CD4-positive, alpha-beta T cell (primary cell): ENCODE results near the gene CDC25B. TPM values are rescaled to one million over a fixed set of nuclear protein-coding genes. Genes with fewer than 3 reads are reported as not detected.

Source experiments
- ATAC-seq: fragments of 200-7000 bp; cut with Tn5 transposase; one replicate; pipeline ENCODE4 v1.10.0; 2022; ENCODE audit warnings: mild to moderate bottlenecking; ENCODE audit not compliant: poor library complexity
- CTCF ChIA-PET: fragments of 350-600 bp; sonication (Branson Sonifier 250); formaldehyde crosslinking; loops from one replicate; lab custom pipeline; 2021; ENCODE audit warnings: antibody characterized with exemption, inconsistent platforms; lab: Charles Lee
- POLR2A ChIA-PET: fragments of 350-600 bp; sonication (Branson Sonifier 250); formaldehyde crosslinking; loops from one replicate; lab custom pipeline; 2021; ENCODE audit warnings: antibody characterized with exemption, inconsistent platforms; lab: Charles Lee
- DNase-seq, 14 experiments: peaks; one replicate each; pipeline ENCODE4 v3.0.0-alpha.2; 2013 to 2020; ENCODE audit warnings: mixed read lengths in 2 of 14
- H3K27ac ChIP-seq, 2 donors: one replicate each; pipeline versions ENCODE4 v1.5.1 to v1.7.0; 2013; ENCODE audit warnings: low read length in 2 of 2, low read depth in 1 of 2, mild to moderate bottlenecking in 1 of 2
- H3K27me3 ChIP-seq, 2 experiments: 1 replicate in 1 of 2; 2 replicates in 1 of 2; pipeline versions ENCODE4 v1.6.1 to v1.7.0; 2013; ENCODE audit warnings: low read length in 2 of 2, control low read depth in 1 of 2, mild to moderate bottlenecking in 1 of 2, moderate library complexity in 1 of 2; ENCODE audit not compliant: insufficient read depth in 2 of 2, control insufficient read depth in 1 of 2
- H3K36me3 ChIP-seq: one replicate; pipeline ENCODE4 v1.6.1; 2013; ENCODE audit warnings: low read length, control low read depth; ENCODE audit not compliant: insufficient read depth
- H3K4me1 ChIP-seq: one replicate; pipeline ENCODE4 v1.6.1; 2013; ENCODE audit warnings: low read length, control low read depth; ENCODE audit not compliant: insufficient read depth
- H3K4me3 ChIP-seq: one replicate; pipeline ENCODE4 v1.5.1; 2013; ENCODE audit warnings: mild to moderate bottlenecking, low read length, moderate library complexity
- H3K9me3 ChIP-seq, 2 experiments: 1 replicate in 1 of 2; 2 replicates in 1 of 2; pipeline versions ENCODE4 v1.6.1 to v1.7.0; 2013; ENCODE audit warnings: low read length in 2 of 2, mild to moderate bottlenecking in 2 of 2, control low read depth in 1 of 2, moderate library complexity in 1 of 2; ENCODE audit not compliant: control insufficient read depth in 1 of 2, insufficient read depth in 1 of 2
- H3K27ac Mint-ChIP-seq: one replicate; pipeline ENCODE4 v1.8.0; 2020; ENCODE audit warnings: mixed read lengths
- H3K27me3 Mint-ChIP-seq: one replicate; pipeline ENCODE4 v1.8.0; 2021; ENCODE audit warnings: mixed read lengths
- H3K36me3 Mint-ChIP-seq: one replicate; pipeline ENCODE4 v1.8.0; 2021; ENCODE audit warnings: low read depth, mixed read lengths
- H3K4me1 Mint-ChIP-seq: one replicate; pipeline ENCODE4 v1.8.0; 2021; ENCODE audit warnings: low read depth, mixed read lengths
- H3K4me3 Mint-ChIP-seq: one replicate; pipeline ENCODE4 v1.8.0; 2020; ENCODE audit warnings: mild to moderate bottlenecking, mixed read lengths
- H3K9me3 Mint-ChIP-seq: one replicate; pipeline ENCODE4 v1.8.0; 2020; ENCODE audit warnings: mixed read lengths
- CTCF ChIP-seq: fragments of 200-600 bp; IDR thresholded peaks from one replicate; pipeline ENCODE4 v1.8.0; 2022; ENCODE audit warnings: antibody characterized with exemption, mild to moderate bottlenecking
- intact Hi-C, 2 experiments: fragments of 100-400 bp; cut with DNase I in 1 of 2; cut with micrococcal nuclease in 1 of 2; formaldehyde crosslinking; loops; one replicate each; pipeline versions ENCODE4 v1.15.1 to v1.9.0; 2023 to 2025; cut with DNase I, micrococcal nuclease
- total RNA-seq, 174 experiments: library from RNA in 2 of 174; stranded (reverse) in 2 of 174; gene quantifications; one replicate each; pipeline ENCODE4 v1.2.3 and lab custom pipeline; 2021 to 2026

CDC25B gene
- total RNA-seq, 2 experiments from 2014 or later, result 144 TPM

DNA sequence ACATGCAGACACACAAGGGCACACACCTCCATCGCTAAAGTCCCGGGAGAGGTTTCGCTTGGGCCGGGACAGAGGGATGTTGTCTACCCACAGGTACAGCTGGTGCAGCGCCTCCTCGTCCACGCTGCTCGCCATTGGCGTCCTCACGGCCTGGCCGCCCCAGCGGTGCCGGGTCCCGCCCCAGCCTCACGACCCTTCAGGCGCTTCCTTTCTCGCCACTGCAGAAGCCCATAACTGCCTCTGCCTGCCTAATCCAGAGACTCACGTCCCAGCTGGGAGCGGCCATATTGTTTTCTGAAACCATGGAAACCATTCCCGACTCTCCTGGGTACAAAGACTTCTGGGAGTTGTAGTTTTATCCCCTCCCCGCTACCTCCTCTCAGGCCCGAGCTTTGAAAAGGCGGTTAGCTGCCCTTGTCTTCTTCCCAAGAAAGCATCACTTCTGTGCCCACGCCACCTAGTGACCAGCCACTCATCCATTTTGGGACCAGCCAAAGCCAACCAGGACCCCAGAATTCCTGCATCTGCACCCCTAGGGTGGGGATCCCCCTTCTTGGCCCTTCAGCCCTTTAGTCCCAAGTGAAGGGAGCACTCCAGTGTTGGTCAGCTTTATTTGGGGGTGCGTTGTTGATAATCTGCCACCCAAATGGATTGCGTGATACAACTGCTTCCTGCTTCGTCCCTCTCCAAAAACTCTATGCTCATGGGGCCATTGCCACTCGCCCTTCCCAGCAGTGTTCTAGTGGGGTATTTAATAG, 14.8 kb upstream of the CDC25B start, which contains the start of gene SPEF1:
SPEF1 (minus strand) TSS at position 296 of the 758 bp plus-strand sequence; CDS start at position 135, 161 bp downstream.
- Mint-ChIP-seq H3K4me3 (peak within 1 kb of the TSS; percentile 40), H3K27ac (peak within 1 kb of the TSS; percentile 43)
- POLR2A ChIA-PET, result interaction anchor here (0.8 to 2.4 kb wide), 6 partner anchors 13 to 39 kb away, joined by 3 to 18 read pairs (median 6); partner anchors contain the start of genes ADISSP and AP5S1

DNA sequence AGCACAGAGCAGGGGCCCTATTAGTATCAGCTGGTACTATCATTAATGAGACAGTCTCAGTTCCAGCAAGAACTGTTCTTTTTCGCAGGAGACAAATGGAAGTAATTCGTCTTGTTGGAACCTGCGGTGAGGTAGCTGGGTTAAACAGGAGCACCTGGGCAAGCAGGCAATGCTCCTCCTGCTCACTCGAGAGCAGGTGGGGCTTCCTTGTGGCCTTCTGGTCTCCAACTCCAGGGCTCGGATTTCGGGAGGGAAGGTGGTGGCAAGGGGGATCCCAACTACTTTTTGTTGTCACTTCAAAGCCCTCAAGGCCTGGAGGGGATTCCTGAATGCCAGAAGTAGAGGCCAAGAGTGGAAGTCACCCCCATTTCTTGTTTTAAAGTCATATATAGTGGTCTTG, 13.5 kb upstream of the CDC25B start:
- intact Hi-C loops, result loop anchor here in 1 of 2 experiments (2.0 kb wide), 1 partner anchor 14 kb away; no protein-coding TSS in a partner anchor
- Histone ChIP-seq H3K9me3 (peaks cover 0 to 3% of the 10 kb centered on the region in 2 experiments), H3K36me3 (no peaks in the 10 kb centered on the region), H3K4me1 (peaks cover 47% of the 10 kb centered on the region), H3K27ac (peak overlapping the region in 1 of 2 donors; percentile 9), H3K27me3 (peaks cover 9 to 12% of the 10 kb centered on the region in 2 experiments), H3K4me3 (no peak overlapping the region)
- CTCF ChIA-PET, result interaction anchor here (1.6 kb wide), 1 partner anchor 13 kb away, joined by 3 read pairs; the partner anchor contains the start of gene CDC25B
- POLR2A ChIA-PET, result interaction anchor here (2.1 to 2.4 kb wide), 2 partner anchors 16 to 38 kb away, joined by 8 to 16 read pairs; partner anchors contain the start of gene AP5S1
- DNase-seq (no peak), ATAC-seq (no peak)
- H3K36me3 Mint-ChIP-seq, result no peaks in the 10 kb centered on the region
- TF ChIP-seq CTCF, result no peak
- peaks cover 8% of the 10 kb centered on the region for H3K27me3 Mint-ChIP-seq
- H3K9me3 Mint-ChIP-seq, result no peaks in the 10 kb centered on the region
- peak overlapping the region; percentile 43 for H3K27ac Mint-ChIP-seq
- H3K4me1 Mint-ChIP-seq, result peaks cover 46% of the 10 kb centered on the region
- peak overlapping the region; percentile 9 for H3K4me3 Mint-ChIP-seq

More for the DNA sequence above, 14.8 kb upstream of the CDC25B start, which contains the start of gene SPEF1:
- Histone ChIP-seq H3K36me3 (no peaks in the 10 kb centered on the region), H3K9me3 (peaks cover 0 to 3% of the 10 kb centered on the region in 2 experiments), H3K4me1 (peaks cover 53% of the 10 kb centered on the region), H3K27me3 (peaks cover 9 to 12% of the 10 kb centered on the region in 2 experiments), H3K27ac (no peak within 1 kb of the TSS), H3K4me3 (peak within 1 kb of the TSS; percentile 47)
- no peaks in the 10 kb centered on the region for H3K36me3 Mint-ChIP-seq
- no peak for TF ChIP-seq CTCF
- CTCF ChIA-PET, result interaction anchor here (1.0 to 1.8 kb wide), 4 partner anchors 13 to 38 kb away, joined by 3 to 15 read pairs (median 4); partner anchors contain the start of genes ADISSP and AP5S1
- intact Hi-C loops, result no loop called here
- no peaks in the 10 kb centered on the region for H3K9me3 Mint-ChIP-seq
- DNase-seq, result peak in 5 of 14 experiments; percentile 29 to 84 (median 80)
- peaks cover 48% of the 10 kb centered on the region for H3K4me1 Mint-ChIP-seq
- H3K27me3 Mint-ChIP-seq, result peaks cover 14% of the 10 kb centered on the region
- peak; percentile 40 for ATAC-seq

- peak overlapping the region; percentile 27 for H3K4me3 Mint-ChIP-seq
- H3K9me3 Mint-ChIP-seq, result no peaks in the 10 kb centered on the region
- peaks cover 47% of the 10 kb centered on the region for H3K4me1 ChIP-seq
- H3K4me3 ChIP-seq, result no peak overlapping the region
- H3K27me3 Mint-ChIP-seq, result peaks cover 8% of the 10 kb centered on the region
- H3K4me1 Mint-ChIP-seq, result peaks cover 49% of the 10 kb centered on the region
- peaks cover 7 to 8% of the 10 kb centered on the region in 2 experiments for H3K27me3 ChIP-seq
- no peak for TF ChIP-seq CTCF
- CTCF ChIA-PET, result interaction anchor here (1.6 kb wide), 1 partner anchor 13 kb away, joined by 3 read pairs; the partner anchor contains the start of gene CDC25B
- H3K9me3 ChIP-seq, result peaks cover 0 to 3% of the 10 kb centered on the region in 2 experiments
- H3K27ac ChIP-seq, result peak overlapping the region in 1 of 2 donors; percentile 9
- no peak for ATAC-seq
- intact Hi-C loops, result loop anchor here in 1 of 2 experiments (2.0 kb wide), 1 partner anchor 14 kb away; no protein-coding TSS in a partner anchor
- H3K36me3 Mint-ChIP-seq, result no peaks in the 10 kb centered on the region
- H3K36me3 ChIP-seq, result no peaks in the 10 kb centered on the region
- peak in 1 of 14 experiments; percentile 42 for DNase-seq
- POLR2A ChIA-PET, result interaction anchor here (2.1 to 2.4 kb wide), 2 partner anchors 16 to 37 kb away, joined by 8 to 16 read pairs; partner anchors contain the start of gene AP5S1
- H3K27ac Mint-ChIP-seq, result peak overlapping the region; percentile 43
Observed at GRCh38 chr20:3783068-3783489, 13.0 kb upstream of the CDC25B start.
